H1 (cell line): Measurements from ENCODE around the gene ADCY1. TPM values are rescaled to one million over a fixed set of nuclear protein-coding genes. Genes with fewer than 3 reads are reported as not detected.
A peak's percentile ranks its signal among the peaks of the same experiment; 100 is the strongest.

ENCODE experiments used
- CTCF ChIA-PET: fragments of 300-600 bp; sonication (Branson Sonifier 250); formaldehyde crosslinking; loops from one replicate; lab custom pipeline; 2021; ENCODE audit not compliant: partially characterized antibody; lab: Charles Lee
- POLR2A ChIA-PET: fragments of 300-600 bp; sonication (Branson Sonifier 250); formaldehyde crosslinking; loops from one replicate; lab custom pipeline; 2021; ENCODE audit warnings: inconsistent platforms; ENCODE audit not compliant: partially characterized antibody; lab: Charles Lee
- DNase-seq, 2 experiments: peaks; one replicate each; pipeline versions ENCODE4 v3.0.0 to v3.0.0-alpha.2; 2010 to 2022; ENCODE audit warnings: low spot score in 2 of 2, low read depth in 1 of 2, mixed read lengths in 1 of 2
- FAIRE-seq: peaks from 2 replicates; lab custom pipeline; 2011; peaks lifted over from hg19 to GRCh38; lab: Jason Lieb, UNC
- H2AFZ ChIP-seq: 2 replicates; pipeline ENCODE4 v1.8.1; 2012; ENCODE audit warnings: low read length, inconsistent platforms
- H2AK5ac ChIP-seq: 2 replicates; pipeline ENCODE4 v1.6.1; 2013; ENCODE audit warnings: low read depth, low read length
- H2BK120ac ChIP-seq: replicated peaks from 2 replicates; pipeline ENCODE3; 2013; ENCODE audit warnings: low read depth, low read length, inconsistent platforms
- H2BK12ac ChIP-seq: 2 replicates; pipeline ENCODE4 v1.6.1; 2013; ENCODE audit warnings: low read depth, low read length
- H2BK15ac ChIP-seq: 2 replicates; pipeline ENCODE4 v1.6.1; 2013; ENCODE audit warnings: low read length
- H2BK20ac ChIP-seq: 2 replicates; pipeline ENCODE4 v1.6.1; 2013; ENCODE audit warnings: low read length
- H2BK5ac ChIP-seq: 2 replicates; pipeline ENCODE4 v1.6.1; 2013; ENCODE audit warnings: low read depth, low read length
- H3K14ac ChIP-seq: 2 replicates; pipeline ENCODE4 v1.6.1; 2013; ENCODE audit warnings: inconsistent platforms; ENCODE audit not compliant: insufficient read length
- H3K18ac ChIP-seq: 2 replicates; pipeline ENCODE4 v1.6.1; 2013; ENCODE audit warnings: low read length; ENCODE audit errors: extremely low read depth
- H3K23ac ChIP-seq: 2 replicates; pipeline ENCODE4 v1.6.1; 2013; ENCODE audit warnings: inconsistent platforms; ENCODE audit not compliant: insufficient read length
- H3K23me2 ChIP-seq: 2 replicates; pipeline ENCODE4 v1.6.1; 2013; ENCODE audit warnings: low read depth, low read length
- H3K27ac ChIP-seq: 2 replicates; pipeline ENCODE4 v1.6.1; 2011; ENCODE audit warnings: low read depth, low read length, inconsistent platforms
- H3K27me3 ChIP-seq, 4 experiments: replicated peaks in 1 of 4; 1 replicate in 1 of 4; 2 replicates in 3 of 4; pipeline versions ENCODE4 v1.6.1 to v1.8.1; 2011 to 2013; ENCODE audit warnings: low read length in 3 of 4, mild to moderate bottlenecking in 3 of 4, inconsistent platforms in 2 of 4, mixed read lengths in 2 of 4, moderate library complexity in 1 of 4; ENCODE audit not compliant: control insufficient read depth in 3 of 4, insufficient read depth in 3 of 4; ENCODE audit errors: extremely low read depth in 1 of 4
- H3K36me3 ChIP-seq, 4 experiments: 2 replicates each; pipeline versions ENCODE4 v1.6.1 to v1.8.1; 2011 to 2013; ENCODE audit warnings: mild to moderate bottlenecking in 4 of 4, low read length in 3 of 4, moderate library complexity in 2 of 4, control low read depth in 1 of 4, inconsistent platforms in 1 of 4; ENCODE audit not compliant: insufficient read depth in 4 of 4, control insufficient read depth in 2 of 4
- H3K4ac ChIP-seq: replicated peaks from 2 replicates; pipeline ENCODE3; 2013; ENCODE audit warnings: low read length, low read depth, mixed read lengths, inconsistent platforms; ENCODE audit not compliant: insufficient read length
- H3K4me1 ChIP-seq, 4 experiments: replicated peaks in 1 of 4; 1 replicate in 1 of 4; 2 replicates in 3 of 4; pipeline versions ENCODE4 v1.6.1 to v1.8.1; 2011 to 2013; ENCODE audit warnings: low read length in 3 of 4, inconsistent platforms in 2 of 4, mixed read lengths in 1 of 4; ENCODE audit not compliant: insufficient read depth in 4 of 4, control insufficient read depth in 3 of 4
- H3K4me2 ChIP-seq, 2 experiments: 2 replicates each; pipeline versions ENCODE4 v1.6.1 to v1.8.1; 2011 to 2013; ENCODE audit warnings: low read depth in 2 of 2, low read length in 2 of 2, control low read depth in 1 of 2, inconsistent platforms in 1 of 2, mild to moderate bottlenecking in 1 of 2; ENCODE audit not compliant: insufficient read depth in 1 of 2
- H3K4me3 ChIP-seq, 4 experiments: fragments of 200-600, 300-600 bp in 1 of 4; sonication (generic), shearing (Covaris generic), sonication (Bioruptor Twin) in 1 of 4; 2 replicates each; pipeline versions ENCODE4 v1.5.1 to v1.8.1; 2011 to 2016; ENCODE audit warnings: low read length in 4 of 4, low read depth in 3 of 4, control low read depth in 2 of 4, inconsistent platforms in 2 of 4, mild to moderate bottlenecking in 2 of 4, mixed read lengths in 1 of 4, moderate library complexity in 1 of 4; ENCODE audit not compliant: insufficient read depth in 2 of 4; ENCODE audit errors: extremely low read depth in 1 of 4
- H3K56ac ChIP-seq: replicated peaks from 2 replicates; pipeline ENCODE3; 2013; ENCODE audit warnings: low read depth, mild to moderate bottlenecking, mixed read lengths, low read length, inconsistent platforms; ENCODE audit not compliant: insufficient read length
- H3K79me1 ChIP-seq: 2 replicates; pipeline ENCODE4 v1.6.1; 2013; ENCODE audit warnings: low read depth, low read length, control low read depth
- H3K79me2 ChIP-seq, 2 experiments: 2 replicates each; pipeline versions ENCODE4 v1.6.1 to v1.8.1; 2012 to 2013; ENCODE audit warnings: low read length in 2 of 2, mild to moderate bottlenecking in 2 of 2, inconsistent platforms in 1 of 2; ENCODE audit not compliant: insufficient read depth in 2 of 2, control insufficient read depth in 1 of 2
- H3K9ac ChIP-seq, 4 experiments: replicated peaks in 1 of 4; 1 replicate in 1 of 4; 2 replicates in 3 of 4; pipeline versions ENCODE4 v1.6.1 to v1.8.1; 2011 to 2013; ENCODE audit warnings: low read depth in 3 of 4, low read length in 3 of 4, control low read depth in 2 of 4, mild to moderate bottlenecking in 2 of 4, moderate library complexity in 2 of 4, inconsistent platforms in 1 of 4; ENCODE audit errors: extremely low read depth in 1 of 4
- H3K9me3 ChIP-seq, 2 experiments: 2 replicates each; pipeline versions ENCODE4 v1.6.1 to v1.8.1; 2012 to 2013; ENCODE audit warnings: mild to moderate bottlenecking in 2 of 2, moderate library complexity in 2 of 2, control low read depth in 1 of 2, inconsistent platforms in 1 of 2, low read depth in 1 of 2, low read length in 1 of 2, mixed read lengths in 1 of 2; ENCODE audit not compliant: insufficient read depth in 2 of 2
- H4K20me1 ChIP-seq, 2 experiments: replicated peaks in 1 of 2; 2 replicates each; pipeline versions ENCODE3 to v1.8.1; 2011 to 2013; ENCODE audit warnings: inconsistent platforms in 2 of 2, low read length in 2 of 2, mild to moderate bottlenecking in 1 of 2; ENCODE audit not compliant: insufficient read depth in 2 of 2, control insufficient read depth in 1 of 2
- H4K5ac ChIP-seq: 2 replicates; pipeline ENCODE4 v1.6.1; 2013; ENCODE audit warnings: low read length, low read depth, mixed read lengths, inconsistent platforms; ENCODE audit not compliant: insufficient read length
- H4K8ac ChIP-seq: 2 replicates; pipeline ENCODE4 v1.8.0; 2013; ENCODE audit warnings: mild to moderate bottlenecking, moderate library complexity, low read length, inconsistent platforms; ENCODE audit not compliant: insufficient read depth; ENCODE audit errors: extremely low read depth
- H4K91ac ChIP-seq: replicated peaks from 2 replicates; pipeline ENCODE3; 2013; ENCODE audit warnings: low read length, mixed read lengths, inconsistent platforms; ENCODE audit not compliant: insufficient read length
- JUND ChIP-seq: IDR thresholded peaks from 2 replicates; pipeline ENCODE4 v1.6.1; 2011; ENCODE audit warnings: mild to moderate bottlenecking, improper control_type of control experiment, low read length
- WGBS, 2 experiments: shearing (Covaris generic) in 1 of 2; methylation state at CpG; one replicate each; pipeline versions ENCODE4 v1.1.6 to v1.1.7; 2013 to 2015; ENCODE audit warnings: low lambda C conversion rate in 2 of 2, mixed read lengths in 2 of 2, inconsistent platforms in 1 of 2, low coverage in 1 of 2, missing lambda C conversion rate in 1 of 2; ENCODE audit not compliant: insufficient replicate concordance in 2 of 2, insufficient coverage in 1 of 2, insufficient read length in 1 of 2; ENCODE audit errors: extremely low coverage in 1 of 2, missing lambda C conversion rate in 1 of 2; 5-methylcytosine and 5-hydroxymethylcytosine counted together
- polyA plus RNA-seq, 7 experiments: library from polyadenylated mRNA; depleted of rRNA in 3 of 7; stranded (reverse) in 5 of 7; unstranded in 2 of 7; fragments of >200 nt in 5 of 7; fragments of 200-250 nt in 2 of 7; gene quantifications; 1 replicate in 5 of 7; 2 replicates in 1 of 7; 4 replicates in 1 of 7; pipeline versions ENCODE4 v1.2.1 to v1.2.3, GENCODE V29; 2011 to 2013; ENCODE audit warnings: missing spikeins in 2 of 7, mixed read lengths in 2 of 7
- total RNA-seq: library from RNA; stranded (reverse); fragmentation: NEBNext Ultra II Directional; extraction: Animal tissue kit (Norgen Biotek cat#: 25700); gene quantifications from 2 replicates; pipeline ENCODE4 v1.2.1, GENCODE V29; 2021

ADCY1 gene
- total and polyA plus RNA-seq, 2 of the 8 experiments (the other 6 are each of a cell fraction or from before 2014, with no cell fraction given) = 7.9 to 26.9 TPM

- H3K79me2 ChIP-seq = no peaks in the 10 kb centered on the region
- H3K27me3 ChIP-seq = no peaks in the 10 kb centered on the region
- H2AFZ ChIP-seq = no peak overlapping the region
- no peak overlapping the region; the same call in 1 of the 2 replicates for H4K8ac ChIP-seq
- peaks cover 0 to 5% (median 0%) of the 10 kb centered on the region in 4 experiments; a peak in 2 of 8 replicates for H3K36me3 ChIP-seq
- no peaks in the 10 kb centered on the region for H3K9me3 ChIP-seq
- no peak overlapping the region for H3K14ac ChIP-seq
- CTCF ChIA-PET = interaction anchor here (1.2 kb wide), 1 partner anchor 19 kb away, joined by 4 read pairs; no protein-coding TSS in a partner anchor
- H2BK120ac ChIP-seq = no peak overlapping the region
- no peak overlapping the region for H3K18ac ChIP-seq
- 91% methylated on average over 4 of the region's 4 CpGs; no CpG with 5 or more reads in 1 of the 2 experiments for WGBS, 2 experiments
- no peak overlapping the region for H2BK5ac ChIP-seq
- H3K4me1 ChIP-seq = no peaks in the 10 kb centered on the region
- no peak overlapping the region for H3K23ac ChIP-seq
- no peak overlapping the region for H2BK20ac ChIP-seq
- H3K9ac ChIP-seq = no peak overlapping the region
- no peak for TF ChIP-seq JUND
- H2BK15ac ChIP-seq = no peak overlapping the region
- POLR2A ChIA-PET = no interaction called here
- no peak overlapping the region for H4K5ac ChIP-seq
- H2AK5ac ChIP-seq = no peak overlapping the region
- no peaks in the 10 kb centered on the region for H3K23me2 ChIP-seq
- no peak overlapping the region for H3K27ac ChIP-seq
- DNase-seq (peak in 1 of 2 experiments; percentile 33), FAIRE-seq (no peak)
- H3K4ac ChIP-seq = no peak overlapping the region
- H4K20me1 ChIP-seq = peaks cover 0 to 4% of the 10 kb centered on the region in 2 experiments
- no peak overlapping the region for H3K4me2 ChIP-seq
- H3K56ac ChIP-seq = no peak overlapping the region
- no peak overlapping the region for H4K91ac ChIP-seq
- H3K4me3 ChIP-seq = no peak overlapping the region
- no peaks in the 10 kb centered on the region for H3K79me1 ChIP-seq
- H2BK12ac ChIP-seq = no peak overlapping the region
Measured at GRCh38 chr7:45679516-45679915, 105.3 kb downstream of the ADCY1 start.
